GM21528 (cell line): ENCODE results near the gene OTUD5.
"Not testable (repeated sequence)": the region's sequence is repeated elsewhere in the genome, so short reads cannot be mapped to it uniquely, and the experiment has no call there.

Experiments
- ATAC-seq: cut with Tn5 transposase; IDR thresholded peaks from one replicate; pipeline ENCODE4 v1.9.1; 2021; ENCODE audit warnings: mild to moderate bottlenecking, moderate library complexity; ENCODE audit not compliant: unreplicated experiment, low FRiP score

OTUD5 gene

DNA sequence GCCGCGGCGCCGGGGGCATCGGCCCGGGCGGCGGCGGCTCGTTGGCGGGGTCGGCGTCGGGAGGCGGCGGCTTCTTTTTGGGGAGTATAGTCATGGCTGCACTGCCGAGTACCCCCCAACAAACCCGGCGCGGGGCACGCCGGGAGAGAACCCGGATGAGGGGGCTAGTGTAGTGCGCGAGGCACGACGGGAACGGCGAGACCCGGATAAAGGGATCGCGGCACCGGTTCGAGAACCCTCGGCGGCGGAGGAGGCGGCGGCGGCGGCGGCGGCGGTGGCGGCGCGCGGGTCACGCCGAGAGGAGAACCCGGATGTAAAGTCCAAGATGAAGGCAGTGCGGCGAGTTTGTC, at the start of gene OTUD5:
Gene OTUD5 (minus strand): TSS at position 131 of the 350 bp plus-strand sequence. CDS start 37 bp downstream, at position 94.
- ATAC-seq: peak; percentile 39

DNA sequence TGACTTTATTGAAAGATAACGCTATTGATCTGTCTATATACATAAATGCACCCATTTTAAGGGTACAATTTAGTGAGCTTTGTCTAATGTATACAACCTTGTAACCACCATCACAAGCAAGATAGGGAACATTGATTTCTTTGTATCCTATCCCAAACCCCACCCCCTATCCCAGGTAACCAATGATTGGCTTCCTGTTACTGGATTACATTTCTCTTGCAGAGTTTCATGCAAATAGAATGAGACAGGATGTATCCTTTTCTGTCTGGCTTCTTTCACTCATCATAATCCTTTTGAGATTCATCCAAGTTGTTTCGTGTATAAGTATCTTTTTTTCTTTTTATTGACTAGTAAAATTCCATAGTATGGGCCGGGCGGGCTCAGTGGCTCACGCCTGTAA, 46.3 kb upstream of the OTUD5 start:
- ATAC-seq: no peak

GRCh38 chrX:49002091-49002935, 44.9 kb upstream of the OTUD5 start, which contains the start of gene GRIPAP1:
Gene GRIPAP1 (minus strand): TSS chrX:49002264. CDS start chrX:49002229, 35 bp downstream.
- peak; percentile 86 for ATAC-seq

DNA sequence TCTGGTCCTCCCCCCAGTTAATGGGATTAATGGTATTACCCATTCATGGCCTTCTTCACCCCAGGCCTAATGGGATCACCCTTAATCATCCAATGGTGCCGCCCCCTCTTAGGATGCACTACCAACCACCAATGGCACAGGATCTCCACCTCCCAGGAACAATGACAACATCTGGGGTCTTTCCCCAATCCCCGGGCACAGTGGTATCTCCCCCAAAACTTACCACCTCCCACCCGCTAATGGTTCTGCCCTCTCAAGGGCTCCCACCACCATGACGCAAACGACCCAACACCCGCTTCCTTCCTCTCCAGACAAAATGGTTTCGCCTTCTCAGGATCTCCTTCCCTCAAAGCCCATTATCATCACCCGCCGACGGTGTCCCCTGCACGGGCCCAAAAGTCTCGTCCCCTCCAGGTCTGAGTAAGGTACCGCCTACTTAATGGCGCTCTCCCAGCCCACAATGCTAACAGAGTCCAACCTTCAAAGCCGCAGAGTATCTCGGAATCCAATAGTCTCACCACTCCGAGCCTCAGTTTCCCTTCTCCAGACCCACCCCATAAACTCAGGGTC, 44.2 kb upstream of the OTUD5 start:
- ATAC-seq: peak; percentile 32

DNA sequence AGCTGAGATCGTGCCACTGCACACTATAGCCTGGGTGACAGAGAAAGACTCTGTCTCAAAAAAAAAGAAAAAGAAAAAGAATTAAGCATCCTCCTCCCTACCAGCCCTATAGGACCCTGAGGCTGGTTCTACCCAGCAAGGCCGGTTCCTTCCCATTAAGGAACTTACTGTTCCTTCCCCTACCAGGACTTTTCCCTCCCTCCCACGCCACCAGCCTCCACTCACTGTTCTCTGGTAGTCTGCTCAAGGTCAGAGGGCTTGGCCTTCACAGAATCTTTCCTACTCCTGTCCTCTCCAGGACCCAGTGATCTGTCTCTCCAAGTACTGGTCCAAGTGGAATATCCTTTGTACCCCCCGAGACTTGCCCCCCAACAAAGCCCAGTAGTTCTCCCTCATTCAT, 43.2 kb upstream of the OTUD5 start:
- ATAC-seq: no peak

GRCh38 chrX:48999030-48999429, 41.6 kb upstream of the OTUD5 start:
- ATAC-seq: no peak

- ATAC-seq: no peak
These were observed 41.0 kb upstream of the OTUD5 start for GRCh38 chrX:48998391-48998790.

GRCh38 chrX:48997865-48998264, 40.5 kb upstream of the OTUD5 start:
- ATAC-seq: no peak

GRCh38 chrX:48997455-48997854, 40.0 kb upstream of the OTUD5 start:
- ATAC-seq: no peak

DNA sequence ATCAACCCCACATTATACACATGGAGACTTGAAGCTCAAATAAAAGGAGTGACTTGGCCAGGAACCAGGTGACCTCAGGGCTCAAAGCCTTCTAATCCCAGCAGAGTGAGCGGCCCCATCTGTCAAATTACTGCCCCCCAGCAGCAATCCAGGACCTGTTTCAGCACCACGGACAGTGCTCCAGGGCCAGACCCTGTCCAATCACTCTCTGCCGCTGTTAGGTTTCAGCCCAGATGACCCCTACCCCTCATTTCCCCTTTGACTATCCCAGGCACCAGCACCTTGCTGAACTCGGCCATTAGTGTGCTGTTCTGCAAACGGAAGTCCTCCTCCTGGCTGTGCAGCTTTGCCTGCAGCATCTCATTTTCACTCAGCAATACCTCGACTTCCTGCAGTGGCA, 39.6 kb upstream of the OTUD5 start:
- ATAC-seq: no peak

GRCh38 chrX:48992341-48992740, 34.9 kb upstream of the OTUD5 start:
- ATAC-seq: no peak

DNA sequence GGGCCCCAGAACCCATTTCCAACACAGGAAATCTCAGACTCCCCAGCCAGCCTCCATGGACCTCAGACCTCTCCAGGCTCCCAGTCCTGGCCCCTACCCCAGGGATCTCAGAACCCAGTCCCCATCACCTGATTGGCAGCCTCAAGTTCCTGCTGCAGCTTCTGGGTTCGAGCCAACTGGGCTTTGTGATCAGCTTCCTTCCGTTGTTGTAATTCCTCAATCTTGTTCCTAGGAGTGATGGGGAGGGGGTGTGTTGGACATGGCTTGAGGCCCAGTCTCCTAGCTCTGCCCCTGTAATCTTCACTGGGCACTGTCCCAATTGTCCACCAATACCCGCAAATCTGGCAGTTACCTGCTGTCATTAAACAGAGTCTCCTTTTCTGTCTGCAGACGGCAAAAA, 32.1 kb upstream of the OTUD5 start:
- no peak for ATAC-seq

DNA sequence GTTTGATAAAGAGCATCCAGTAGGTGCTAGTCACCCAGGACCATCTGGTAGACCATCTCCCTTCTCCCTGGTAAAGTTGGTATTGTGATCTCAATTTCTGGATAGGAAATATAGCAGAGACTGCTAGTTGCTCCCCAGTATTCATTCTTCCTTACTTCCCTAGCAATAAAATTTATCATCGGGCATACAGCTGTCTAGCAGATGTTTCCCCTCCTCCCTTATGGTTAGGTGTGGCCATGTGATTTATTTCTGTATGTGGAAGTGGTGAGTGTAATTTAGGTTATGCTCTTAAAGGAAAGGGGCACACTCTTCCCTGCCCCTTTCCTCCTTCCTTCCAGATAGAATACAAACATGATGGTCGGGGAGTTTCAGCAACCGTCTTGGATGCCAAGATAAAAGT, 26.5 kb upstream of the OTUD5 start:
- ATAC-seq: no peak

- ATAC-seq: no peak
These were observed 25.7 kb upstream of the OTUD5 start for GRCh38 chrX:48983081-48983480.

- no peak for ATAC-seq
These were observed 23.8 kb upstream of the OTUD5 start for GRCh38 chrX:48981178-48981577.

- not testable (repeated sequence) for ATAC-seq
These were observed 22.9 kb upstream of the OTUD5 start for GRCh38 chrX:48980341-48980740.

DNA sequence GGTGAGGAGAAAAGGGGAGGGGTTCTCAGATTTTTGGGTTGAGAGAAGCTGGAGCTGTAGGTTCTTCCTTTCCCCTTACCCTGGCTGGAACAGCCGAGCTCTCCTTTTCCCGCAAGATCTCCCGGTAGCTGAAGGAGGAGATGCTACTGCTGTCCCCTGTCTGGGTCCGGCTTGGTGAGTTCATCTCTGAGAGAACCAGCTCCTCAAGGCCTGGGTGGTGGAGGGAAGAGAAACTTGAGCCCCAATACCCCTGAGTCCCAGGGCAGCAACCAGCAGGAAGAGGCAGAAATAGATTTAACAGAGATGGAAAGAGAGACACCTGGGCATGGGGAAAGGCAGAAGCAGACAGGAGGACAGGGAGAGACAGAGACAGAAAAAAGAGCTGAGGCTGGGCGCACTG, 20.8 kb upstream of the OTUD5 start:
- ATAC-seq: no peak

DNA sequence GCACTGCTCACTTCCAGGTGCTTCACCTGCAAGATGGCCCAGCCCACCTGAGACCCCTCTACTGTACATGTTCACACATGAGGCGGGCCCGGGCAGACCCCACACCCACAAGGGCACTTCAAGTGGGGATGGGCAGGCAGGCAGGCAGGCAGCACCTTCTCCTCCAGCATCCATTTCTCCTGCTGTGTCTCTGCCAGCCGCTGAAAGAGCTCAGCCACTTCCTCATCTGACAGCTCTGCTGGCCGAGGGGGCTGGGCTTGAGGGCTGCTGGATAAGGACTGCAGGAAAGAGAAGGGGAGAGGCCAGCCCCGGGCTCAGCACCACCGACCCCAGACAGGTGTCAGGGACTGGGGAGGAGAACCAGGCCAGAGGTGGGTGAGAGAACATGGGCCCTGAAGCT, 18.7 kb upstream of the OTUD5 start:
- ATAC-seq: no peak

GRCh38 chrX:48975541-48975940, 18.1 kb upstream of the OTUD5 start:
- no peak for ATAC-seq

GRCh38 chrX:48975041-48975440, 17.6 kb upstream of the OTUD5 start:
- no peak for ATAC-seq

DNA sequence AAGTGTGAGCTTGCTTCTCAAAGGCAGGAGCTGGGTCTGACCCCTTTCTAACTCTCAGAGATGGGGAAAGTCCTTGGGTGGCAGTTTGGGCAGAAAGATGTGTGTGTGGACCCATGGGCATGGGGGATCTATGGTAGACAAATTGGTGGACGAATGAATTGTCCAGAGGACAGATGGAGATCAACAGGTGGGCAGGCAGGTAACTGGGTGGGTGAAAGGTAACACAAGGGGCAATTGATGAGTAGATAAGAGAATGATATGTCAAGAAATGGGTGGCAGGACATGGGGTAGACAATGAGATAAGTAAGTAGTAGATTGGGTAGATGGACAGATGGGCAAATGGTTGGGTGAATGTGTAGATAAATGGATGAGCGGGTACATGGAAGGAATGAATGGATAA, 17.2 kb upstream of the OTUD5 start:
- ATAC-seq: no peak

GRCh38 chrX:48974033-48974432, 16.6 kb upstream of the OTUD5 start:
- ATAC-seq: no peak
